ENCODE data around the gene ANGEL1. TPM values are rescaled to one million over a fixed set of nuclear protein-coding genes. Genes with fewer than 3 reads are reported as not detected.

ANGEL1 gene
- total RNA-seq, 4 donors from 2014 or later = 21.6 to 27.7 (median 26.1) TPM

- WGBS, 2 donors = 85 to 94% methylated on average over 7 of the region's 7 CpGs
- Histone ChIP-seq H3K36me3 (no peaks in the 10 kb centered on the region), H3K27me3 (no peaks in the 10 kb centered on the region), H3K4me3 (no peak overlapping the region), H3K4me1 (no peaks in the 10 kb centered on the region), H3K9me3 (no peaks in the 10 kb centered on the region), H3K27ac (no peak overlapping the region)
- TF ChIP-seq EP300 (IDR thresholded peaks at IDR 0.05) (no peak), POLR2A (IDR thresholded peaks at IDR 0.05) (no peak)
- TF ChIP-seq, protein P1, sequence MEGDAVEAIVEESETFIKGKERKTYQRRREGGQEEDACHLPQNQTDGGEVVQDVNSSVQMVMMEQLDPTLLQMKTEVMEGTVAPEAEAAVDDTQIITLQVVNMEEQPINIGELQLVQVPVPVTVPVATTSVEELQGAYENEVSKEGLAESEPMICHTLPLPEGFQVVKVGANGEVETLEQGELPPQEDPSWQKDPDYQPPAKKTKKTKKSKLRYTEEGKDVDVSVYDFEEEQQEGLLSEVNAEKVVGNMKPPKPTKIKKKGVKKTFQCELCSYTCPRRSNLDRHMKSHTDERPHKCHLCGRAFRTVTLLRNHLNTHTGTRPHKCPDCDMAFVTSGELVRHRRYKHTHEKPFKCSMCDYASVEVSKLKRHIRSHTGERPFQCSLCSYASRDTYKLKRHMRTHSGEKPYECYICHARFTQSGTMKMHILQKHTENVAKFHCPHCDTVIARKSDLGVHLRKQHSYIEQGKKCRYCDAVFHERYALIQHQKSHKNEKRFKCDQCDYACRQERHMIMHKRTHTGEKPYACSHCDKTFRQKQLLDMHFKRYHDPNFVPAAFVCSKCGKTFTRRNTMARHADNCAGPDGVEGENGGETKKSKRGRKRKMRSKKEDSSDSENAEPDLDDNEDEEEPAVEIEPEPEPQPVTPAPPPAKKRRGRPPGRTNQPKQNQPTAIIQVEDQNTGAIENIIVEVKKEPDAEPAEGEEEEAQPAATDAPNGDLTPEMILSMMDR (IDR thresholded peaks at IDR 0.05) = no peak
- DNase-seq (ENCODE audit: low spot score in 2 of 2) = no peak
Measured at GRCh38 chr14:76754586-76754985, 58.1 kb downstream of the ANGEL1 start.

DNA sequence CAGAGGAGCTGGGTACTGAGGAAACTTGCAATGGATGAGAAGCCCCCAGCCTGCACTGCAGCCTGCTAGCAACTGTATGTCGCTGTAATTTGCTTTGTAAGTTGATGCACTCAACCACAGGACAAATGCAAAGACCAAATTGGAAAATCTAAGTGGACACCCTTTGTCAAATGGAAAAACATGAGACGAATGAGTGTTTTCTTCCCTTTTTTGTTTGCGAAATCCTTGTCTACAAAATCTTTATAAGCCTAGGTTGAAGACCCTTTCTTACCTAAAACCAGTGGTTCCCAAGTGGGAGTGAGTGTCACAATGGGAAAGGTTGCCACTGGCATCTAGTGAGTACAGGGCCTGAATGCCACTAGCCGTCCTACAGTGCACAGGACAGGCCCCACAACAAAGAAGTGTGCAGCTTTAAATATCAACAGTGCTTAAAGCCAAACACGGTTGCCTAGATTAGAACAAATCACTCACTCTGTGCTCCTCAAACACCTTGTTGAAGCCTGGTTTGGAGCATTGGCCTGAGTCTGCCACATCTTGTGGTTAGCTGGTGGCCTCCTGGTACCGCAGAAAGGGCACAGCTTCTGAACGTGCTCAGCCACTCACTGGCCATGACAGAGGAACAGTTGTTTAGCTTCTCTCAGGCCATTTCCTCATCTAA lies 59.0 kb downstream of the ANGEL1 start:
- Histone ChIP-seq H3K9me3 (no peaks in the 10 kb centered on the region), H3K27ac (no peak overlapping the region)
- no peak for DNase-seq (ENCODE audit: low spot score in 2 of 2)

GRCh38 chr14:76752744-76753143 lies 59.9 kb downstream of the ANGEL1 start:
- Histone ChIP-seq H3K27me3 (no peaks in the 10 kb centered on the region), H3K4me3 (no peak overlapping the region), H3K27ac (no peak overlapping the region), H3K9me3 (no peaks in the 10 kb centered on the region), H3K4me1 (no peaks in the 10 kb centered on the region), H3K36me3 (no peaks in the 10 kb centered on the region)
- WGBS, 2 donors = 58 to 71% methylated on average over 6 of the region's 6 CpGs
- TF ChIP-seq EP300 (IDR thresholded peaks at IDR 0.05) = no peak
- TF ChIP-seq POLR2A (IDR thresholded peaks at IDR 0.05) = no peak
- TF ChIP-seq, protein P1 (IDR thresholded peaks at IDR 0.05) = no peak
- no peak for DNase-seq (ENCODE audit: low spot score in 2 of 2)

More for the DNA sequence above, 59.0 kb downstream of the ANGEL1 start:
- Histone ChIP-seq H3K27me3 (no peaks in the 10 kb centered on the region), H3K4me1 (no peaks in the 10 kb centered on the region), H3K4me3 (no peak overlapping the region), H3K36me3 (no peaks in the 10 kb centered on the region)
- TF ChIP-seq, protein P1 (IDR thresholded peaks at IDR 0.05) = no peak
- no peak for TF ChIP-seq POLR2A (IDR thresholded peaks at IDR 0.05)
- no peak for TF ChIP-seq EP300 (IDR thresholded peaks at IDR 0.05)
- WGBS, 2 donors = 74 to 77% methylated on average over 7 of the region's 7 CpGs

GRCh38 chr14:76742966-76743365 lies 69.7 kb downstream of the ANGEL1 start:
- no peak for DNase-seq (ENCODE audit: low spot score in 2 of 2)
- H3K4me3 ChIP-seq = no peak overlapping the region
- no peaks in the 10 kb centered on the region for H3K4me1 ChIP-seq
- H3K27ac ChIP-seq = no peak overlapping the region
- no peaks in the 10 kb centered on the region for H3K27me3 ChIP-seq
- peaks cover 0 to 6% (median 0%) of the 10 kb centered on the region in 3 donors for H3K36me3 ChIP-seq
- peaks cover 0 to 38% (median 6%) of the 10 kb centered on the region in 4 donors for H3K9me3 ChIP-seq
- WGBS, 2 donors = 89 to 92% methylated on average over 7 of the region's 7 CpGs
- no peak for TF ChIP-seq EP300 (IDR thresholded peaks at IDR 0.05)
- no peak for TF ChIP-seq POLR2A (IDR thresholded peaks at IDR 0.05)
- TF ChIP-seq, protein P1 (IDR thresholded peaks at IDR 0.05) = no peak

DNA sequence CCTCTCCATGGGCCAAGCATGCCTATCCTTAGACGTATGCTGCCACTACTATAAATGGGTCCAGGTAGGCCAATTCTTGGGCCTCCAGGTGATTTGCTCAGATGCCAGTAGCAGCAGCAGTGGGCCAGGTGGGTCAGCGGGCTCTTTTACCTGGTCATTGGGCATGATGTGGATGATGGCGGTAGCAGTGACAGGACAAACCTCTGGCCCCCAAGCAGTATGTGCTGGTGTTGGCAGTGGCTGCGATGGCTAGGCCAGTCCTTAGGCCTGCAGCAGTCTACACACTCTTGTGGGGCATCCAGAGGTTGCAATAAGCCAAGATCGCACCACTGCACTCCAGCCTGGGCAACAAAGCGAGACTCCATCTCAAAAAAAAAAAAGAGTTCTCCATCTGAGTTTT lies 70.5 kb downstream of the ANGEL1 start:
- 82 to 86% methylated on average over 6 of the region's 6 CpGs for WGBS, 2 donors
- Histone ChIP-seq H3K36me3 (peaks cover 0 to 6% (median 0%) of the 10 kb centered on the region in 3 donors), H3K27me3 (no peaks in the 10 kb centered on the region), H3K4me1 (no peaks in the 10 kb centered on the region), H3K4me3 (no peak overlapping the region), H3K9me3 (peaks cover 0 to 42% (median 6%) of the 10 kb centered on the region in 4 donors), H3K27ac (no peak overlapping the region)
- DNase-seq (ENCODE audit: low spot score in 2 of 2) = no peak
- TF ChIP-seq EP300 (IDR thresholded peaks at IDR 0.05) (no peak), POLR2A (IDR thresholded peaks at IDR 0.05) (no peak)
- TF ChIP-seq, protein P1 (IDR thresholded peaks at IDR 0.05) = no peak

Measured in tibial nerve (tissue), 4 donors.